Nephron progenitor cell (in vitro differentiated cells): Measurements from ENCODE around the gene SFSWAP.

ENCODE experiments used
- DNase-seq: peaks from one replicate; pipeline ENCODE4 v3.0.0; 2021
- H3K27ac Mint-ChIP-seq: 2 replicates; pipeline ENCODE4 v1.8.0; 2021; ENCODE audit warnings: mild to moderate bottlenecking, moderate library complexity, mixed read lengths
- H3K27me3 Mint-ChIP-seq: 2 replicates; pipeline ENCODE4 v1.8.0; 2021; ENCODE audit warnings: mild to moderate bottlenecking, low read depth, mixed read lengths; ENCODE audit not compliant: poor library complexity
- H3K36me3 Mint-ChIP-seq: 2 replicates; pipeline ENCODE4 v1.8.0; 2021; ENCODE audit warnings: low read depth, mixed read lengths
- H3K4me1 Mint-ChIP-seq: 2 replicates; pipeline ENCODE4 v1.8.0; 2021; ENCODE audit warnings: mixed read lengths
- H3K4me3 Mint-ChIP-seq: 2 replicates; pipeline ENCODE4 v1.8.0; 2021; ENCODE audit warnings: mild to moderate bottlenecking, moderate library complexity, mixed read lengths
- H3K9me3 Mint-ChIP-seq: 2 replicates; pipeline ENCODE4 v1.8.0; 2021; ENCODE audit warnings: mild to moderate bottlenecking, moderate library complexity, mixed read lengths
- CTCF ChIP-seq: fragments of 200-600 bp; sonication (generic); IDR thresholded peaks from 2 replicates; pipeline ENCODE4 v1.5.0; 2021; ENCODE audit warnings: antibody characterized with exemption

The SFSWAP gene

GRCh38 chr12:131724534-131724933 lies 13.6 kb downstream of the SFSWAP start:
- TF ChIP-seq CTCF = no peak

DNA sequence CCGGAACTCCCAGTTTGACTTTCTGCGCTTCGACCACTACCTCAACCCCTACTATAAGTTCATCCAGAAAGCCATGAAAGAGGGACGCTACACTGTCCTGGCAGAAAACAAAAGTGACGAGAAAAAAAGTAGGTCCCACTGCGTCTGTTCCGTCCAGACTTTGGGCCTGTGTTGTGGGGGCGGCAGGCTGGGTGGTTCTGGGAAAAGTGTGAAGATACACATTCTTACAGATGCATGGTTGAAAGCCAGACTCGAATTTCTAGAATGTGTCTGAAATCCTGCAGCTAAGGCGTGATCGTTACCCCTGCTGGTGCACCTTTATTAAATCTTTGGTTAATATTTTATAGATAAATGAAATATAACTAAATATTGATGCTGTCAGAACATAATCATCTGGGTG lies 14.6 kb downstream of the SFSWAP start:
- peaks cover 60% of the 10 kb centered on the region for H3K36me3 Mint-ChIP-seq
- no peak for TF ChIP-seq CTCF

More at GRCh38 chr12:131724534-131724933, 13.6 kb downstream of the SFSWAP start:
- Mint-ChIP-seq H3K4me3 (no peak overlapping the region), H3K27ac (peak overlapping the region; percentile 8), H3K27me3 (no peaks in the 10 kb centered on the region), H3K9me3 (no peaks in the 10 kb centered on the region), H3K36me3 (peaks cover 60% of the 10 kb centered on the region), H3K4me1 (no peaks in the 10 kb centered on the region)
- no peak for DNase-seq

DNA sequence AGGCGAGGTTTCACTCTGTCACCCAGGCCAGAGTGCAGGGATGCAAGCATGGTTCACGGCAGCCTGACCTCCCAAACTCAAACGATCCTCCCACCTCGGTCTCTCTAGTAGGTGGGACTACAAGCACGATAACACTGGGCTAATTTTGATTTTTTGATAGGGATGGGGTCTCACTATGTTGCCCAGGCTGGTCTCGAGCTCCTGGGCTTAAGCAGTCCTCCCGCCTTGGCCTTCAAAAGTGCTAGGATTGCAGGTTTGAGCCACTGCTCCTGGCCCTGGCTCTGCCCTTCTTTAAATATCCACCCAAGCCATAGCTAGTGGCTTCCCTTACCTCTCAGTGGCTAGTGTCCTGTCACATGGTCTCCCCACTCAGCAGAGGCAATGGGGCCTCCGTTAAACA lies 17.8 kb downstream of the SFSWAP start:
- no peak for TF ChIP-seq CTCF
- Mint-ChIP-seq H3K4me1 (no peaks in the 10 kb centered on the region), H3K27ac (no peak overlapping the region), H3K4me3 (no peak overlapping the region), H3K27me3 (no peaks in the 10 kb centered on the region), H3K9me3 (no peaks in the 10 kb centered on the region), H3K36me3 (peaks cover 61% of the 10 kb centered on the region)
- DNase-seq = no peak

More for the DNA sequence above, 14.6 kb downstream of the SFSWAP start:
- Mint-ChIP-seq H3K27me3 (no peaks in the 10 kb centered on the region), H3K4me3 (no peak overlapping the region), H3K4me1 (no peaks in the 10 kb centered on the region), H3K9me3 (no peaks in the 10 kb centered on the region), H3K27ac (no peak overlapping the region)
- DNase-seq = no peak

- H3K36me3 Mint-ChIP-seq = peaks cover 64% of the 10 kb centered on the region
- TF ChIP-seq CTCF = no peak
Observed at GRCh38 chr12:131729254-131729955, 18.5 kb downstream of the SFSWAP start.

DNA sequence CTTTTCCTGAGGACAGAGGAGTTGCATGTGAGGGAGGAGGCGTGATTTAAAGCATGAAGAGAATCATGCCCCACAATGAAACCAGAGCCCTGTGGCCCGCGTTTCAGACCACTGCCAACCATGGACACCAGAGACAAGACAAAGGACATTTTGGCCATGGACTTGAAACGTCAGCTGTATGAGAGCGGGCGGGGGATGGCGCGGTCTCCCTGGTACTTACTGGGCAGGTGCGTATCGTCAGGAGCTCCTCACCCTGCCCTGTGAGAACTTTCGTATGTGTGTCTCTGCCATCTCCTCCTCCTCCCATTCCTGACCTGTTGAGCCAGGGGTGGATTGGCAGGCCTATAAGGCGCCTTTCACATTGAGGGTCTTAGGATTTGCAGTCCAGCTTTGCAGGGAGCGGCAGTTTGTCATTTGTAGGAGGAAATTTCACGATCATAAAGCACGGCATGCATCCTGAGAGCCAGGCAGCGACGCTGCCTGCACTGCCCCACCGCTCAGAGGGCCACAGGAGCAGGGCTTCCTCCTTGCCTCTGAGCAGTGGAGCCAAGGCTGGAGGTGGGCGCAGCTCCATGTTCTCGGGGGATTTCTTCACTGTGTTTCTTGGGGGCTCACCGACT lies 22.2 kb downstream of the SFSWAP start:
- Mint-ChIP-seq H3K27ac (peak overlapping the region; percentile 46), H3K9me3 (no peaks in the 10 kb centered on the region), H3K4me3 (no peak overlapping the region), H3K27me3 (no peaks in the 10 kb centered on the region), H3K4me1 (peaks cover 6% of the 10 kb centered on the region), H3K36me3 (peaks cover 65% of the 10 kb centered on the region)
- TF ChIP-seq CTCF = no peak
- no peak for DNase-seq

More at GRCh38 chr12:131729254-131729955, 18.5 kb downstream of the SFSWAP start:
- DNase-seq = no peak
- Mint-ChIP-seq H3K27me3 (no peaks in the 10 kb centered on the region), H3K9me3 (no peaks in the 10 kb centered on the region), H3K4me1 (peaks cover 5% of the 10 kb centered on the region), H3K27ac (no peak overlapping the region), H3K4me3 (no peak overlapping the region)

- no peak for DNase-seq
- Mint-ChIP-seq H3K9me3 (no peaks in the 10 kb centered on the region), H3K27me3 (no peaks in the 10 kb centered on the region), H3K27ac (peak overlapping the region; percentile 13), H3K4me3 (no peak overlapping the region), H3K36me3 (peaks cover 63% of the 10 kb centered on the region), H3K4me1 (peaks cover 6% of the 10 kb centered on the region)
- no peak for TF ChIP-seq CTCF
Observed at GRCh38 chr12:131733874-131734273, 23.0 kb downstream of the SFSWAP start.
